Osteoblast (primary cell): Measurements from ENCODE around the gene STARD3NL. TPM values are rescaled to one million over a fixed set of nuclear protein-coding genes. Genes with fewer than 3 reads are reported as not detected.

Experiments
- DNase-seq: peaks from one replicate; pipeline ENCODE4 v3.0.0; 2011; ENCODE audit warnings: low spot score, mixed read lengths; ENCODE audit not compliant: insufficient read length; ENCODE audit errors: missing footprints
- H2AFZ ChIP-seq: 2 replicates; pipeline ENCODE4 v1.6.0; 2011; ENCODE audit warnings: mild to moderate bottlenecking, low read length
- H3K27ac ChIP-seq: 2 replicates; pipeline ENCODE4 v1.5.1; 2011; ENCODE audit warnings: mild to moderate bottlenecking, low read depth, low read length, moderate library complexity
- H3K27me3 ChIP-seq: 2 replicates; pipeline ENCODE4 v1.6.0; 2012; ENCODE audit warnings: mild to moderate bottlenecking, control low read depth, inconsistent platforms, low read length, moderate library complexity; ENCODE audit not compliant: insufficient read depth
- H3K36me3 ChIP-seq: 2 replicates; pipeline ENCODE4 v1.5.1; 2011; ENCODE audit warnings: mild to moderate bottlenecking, low read length, control low read depth, moderate library complexity; ENCODE audit not compliant: insufficient read depth
- H3K4me1 ChIP-seq: 2 replicates; pipeline ENCODE4 v1.5.1; 2011; ENCODE audit warnings: mild to moderate bottlenecking, low read length, control low read depth, moderate library complexity; ENCODE audit not compliant: insufficient read depth
- H3K4me2 ChIP-seq: 2 replicates; pipeline ENCODE4 v1.6.0; 2011; ENCODE audit warnings: mild to moderate bottlenecking, low read length; ENCODE audit not compliant: insufficient read depth
- H3K4me3 ChIP-seq: fragments of 200-600 bp; sonication (generic); 3 replicates; pipeline ENCODE4 v1.5.1; 2012; ENCODE audit warnings: mild to moderate bottlenecking, low read length, inconsistent platforms; ENCODE audit not compliant: insufficient read depth
- H3K79me2 ChIP-seq: 2 replicates; pipeline ENCODE4 v1.6.0; 2012; ENCODE audit warnings: mild to moderate bottlenecking, low read length, control low read depth, inconsistent platforms; ENCODE audit not compliant: insufficient read depth
- H3K9me3 ChIP-seq: 2 replicates; pipeline ENCODE4 v1.5.1; 2011; ENCODE audit warnings: low read depth, low read length, control low read depth
- H4K20me1 ChIP-seq: 2 replicates; pipeline ENCODE4 v1.6.0; 2012; ENCODE audit warnings: mild to moderate bottlenecking, low read length, control low read depth; ENCODE audit not compliant: insufficient read depth
- CTCF ChIP-seq: IDR thresholded peaks from 2 replicates; pipeline ENCODE4 v1.5.1; 2011; ENCODE audit warnings: mild to moderate bottlenecking, low read depth, low read length, moderate library complexity; ENCODE audit errors: extremely low read depth
- small RNA-seq: library from RNA; depleted of rRNA; stranded (forward); fragments of <200 nt; gene quantifications from one replicate; pipeline ENCODE3, GENCODE V24; 2012
- total RNA-seq: library from RNA; depleted of rRNA; stranded (reverse); fragments of >200 nt; gene quantifications from 2 replicates; pipeline ENCODE4 v1.2.3, GENCODE V29; 2012

The STARD3NL gene
- total RNA-seq, 1 donor = 63.3 TPM

GRCh38 chr7:38276096-38276877 lies 98.2 kb downstream of the STARD3NL start:
- no peaks in the 10 kb centered on the region for H3K9me3 ChIP-seq
- no peak overlapping the region for H2AFZ ChIP-seq
- no peak overlapping the region for H3K4me2 ChIP-seq
- DNase-seq = peak; percentile 65
- H4K20me1 ChIP-seq = no peaks in the 10 kb centered on the region
- H3K27ac ChIP-seq = no peak overlapping the region
- H3K36me3 ChIP-seq = no peaks in the 10 kb centered on the region
- no peak overlapping the region for H3K4me3 ChIP-seq
- H3K79me2 ChIP-seq = no peaks in the 10 kb centered on the region
- TF ChIP-seq CTCF = no peak
- H3K4me1 ChIP-seq = no peaks in the 10 kb centered on the region
- H3K27me3 ChIP-seq = no peaks in the 10 kb centered on the region

GRCh38 chr7:38280000-38280399 lies 102.0 kb downstream of the STARD3NL start:
- H3K4me3 ChIP-seq = no peak overlapping the region
- no peaks in the 10 kb centered on the region for H3K4me1 ChIP-seq
- no peaks in the 10 kb centered on the region for H3K36me3 ChIP-seq
- DNase-seq = no peak
- TF ChIP-seq CTCF = no peak
- H3K79me2 ChIP-seq = no peaks in the 10 kb centered on the region
- no peak overlapping the region for H3K27ac ChIP-seq
- H2AFZ ChIP-seq = no peak overlapping the region
- H4K20me1 ChIP-seq = no peaks in the 10 kb centered on the region
- H3K4me2 ChIP-seq = no peak overlapping the region
- no peaks in the 10 kb centered on the region for H3K9me3 ChIP-seq
- H3K27me3 ChIP-seq = peaks cover 6% of the 10 kb centered on the region

Small RNAs within 50 kb of the gene (small RNA-seq; reads per million reads assigned to genes)
- gene TRGJ1 = not detected
- not detected for gene TRGJ2
- not detected for gene TRGJP
- not detected for gene TRGJP1
- not detected for gene TRGJP2
